K562 (cell line): ENCODE measurements around the gene SKIL. TPM values are rescaled to one million over a fixed set of nuclear protein-coding genes. Genes with fewer than 3 reads are reported as not detected.
A peak's percentile ranks its signal among the peaks of the same experiment; 100 is the strongest.

ENCODE experiments used
- DPF2 ChIP-seq: fragments of 450-650 bp; IDR thresholded peaks from 2 replicates; pipeline ENCODE4 v1.6.1; 2016
- EP300 ChIP-seq: IDR thresholded peaks from 2 replicates; pipeline ENCODE4 v1.6.1; 2012; ENCODE audit warnings: low read length, improper control_type of control experiment
- GABPB2 ChIP-seq: fragments of 250-450 bp; sonication (Bioruptor Pico); conservative IDR thresholded peaks from 2 replicates; pipeline ENCODE4 v1.5.1; 2021; ENCODE audit warnings: mild to moderate bottlenecking
- HNRNPL ChIP-seq: fragments of 200-400 bp; formaldehyde crosslinking; IDR thresholded peaks from 2 replicates; pipeline ENCODE4 v1.6.1; 2017; ENCODE audit warnings: low read depth, mild to moderate bottlenecking, low read length
- NCOA6 ChIP-seq: fragments of 450-650 bp; IDR thresholded peaks from 2 replicates; pipeline ENCODE4 v1.6.1; 2017; ENCODE audit warnings: mild to moderate bottlenecking
- NONO ChIP-seq, 2 experiments: fragments of 200-400 bp in 1 of 2; fragments of 450-650 bp in 1 of 2; formaldehyde crosslinking in 1 of 2; IDR thresholded peaks; 2 replicates each; pipeline ENCODE4 v1.6.1; 2017; ENCODE audit warnings: low read depth in 2 of 2, mild to moderate bottlenecking in 2 of 2, moderate library complexity in 2 of 2, low read length in 1 of 2
- NR3C1 ChIP-seq: sonication (generic); formaldehyde crosslinking; IDR thresholded peaks from 2 replicates; pipeline ENCODE4 v1.8.1; 2022; ENCODE audit warnings: missing genetic modification reagents
- POLR2A ChIP-seq: fragments of 450-650 bp; conservative IDR thresholded peaks from 2 replicates; pipeline ENCODE4 v1.6.1; 2016
- PPARD ChIP-seq: fragments of 250-450 bp; sonication (Bioruptor Pico); IDR thresholded peaks from 2 replicates; pipeline ENCODE4 v1.8.0; 2022; ENCODE audit warnings: inconsistent platforms, mild to moderate bottlenecking, moderate library complexity
- SAFB ChIP-seq: fragments of 200-400 bp; formaldehyde crosslinking; IDR thresholded peaks from 2 replicates; pipeline ENCODE4 v1.6.1; 2017; ENCODE audit warnings: low read depth, low read length, borderline replicate concordance
- SRSF7 ChIP-seq: fragments of 200-400 bp; formaldehyde crosslinking; optimal IDR thresholded peaks from 2 replicates; pipeline ENCODE3; 2017; ENCODE audit warnings: mild to moderate bottlenecking, low read depth, low read length
- TAF7 ChIP-seq: fragments of 450-650 bp; IDR thresholded peaks from 2 replicates; pipeline ENCODE4 v1.6.1; 2016; ENCODE audit warnings: missing genetic modification characterization, missing compliant biosample characterization
- XRCC5 ChIP-seq: fragments of 200-400 bp; formaldehyde crosslinking; IDR thresholded peaks from 2 replicates; pipeline ENCODE4 v1.6.1; 2017; ENCODE audit warnings: low read depth, mild to moderate bottlenecking, low read length
- polyA plus RNA-seq, 8 experiments: library from polyadenylated mRNA; depleted of rRNA in 4 of 8; stranded (reverse) in 5 of 8; unstranded in 3 of 8; fragments of >200 nt; fragmentation: Nextera tagmentation in 2 of 8; fragmentation: Illumina TruSeq in 1 of 8; extraction: Ambion mirVana in 2 of 8; extraction: Trizol in 1 of 8; gene quantifications; 2 replicates each; pipeline versions ENCODE4 v1.2.1 to v1.2.3, GENCODE V29; 2011 to 2014; ENCODE audit warnings: inconsistent platforms in 1 of 8, missing spikeins in 1 of 8
- total RNA-seq, 7 experiments: library from RNA; depleted of rRNA in 6 of 7; stranded (reverse); fragments of >200 nt in 6 of 7; fragmentation: Illumina TruSeq in 2 of 7; extraction: Trizol in 2 of 7; gene quantifications; 2 replicates each; pipeline versions ENCODE4 v1.2.1 to v1.2.3, GENCODE V29; 2011 to 2021; ENCODE audit warnings: low replicate concordance in 1 of 7
- TF ChIP-seq, protein P1 (sequence below), 2 experiments: fragments of 150-350 bp in 1 of 2; IDR thresholded peaks; 2 replicates each; pipeline ENCODE4 v1.6.1; 2012 to 2016; ENCODE audit warnings: low read depth in 2 of 2, low read length in 2 of 2, mild to moderate bottlenecking in 1 of 2, moderate library complexity in 1 of 2
- TF ChIP-seq, protein P2 (sequence below): sonication (generic); formaldehyde crosslinking; IDR thresholded peaks from 2 replicates; pipeline ENCODE4 v1.8.0; 2022; ENCODE audit warnings: mild to moderate bottlenecking, missing genetic modification reagents
- TF ChIP-seq, protein P3 (sequence below): fragments of 450-650 bp; IDR thresholded peaks from 2 replicates; pipeline ENCODE4 v1.7.0; 2016; ENCODE audit warnings: borderline replicate concordance
- TF ChIP-seq, protein P4 (sequence below): fragments of 450-650 bp; formaldehyde crosslinking; conservative IDR thresholded peaks from 2 replicates; pipeline ENCODE4 v1.4.0; 2022; ENCODE audit warnings: mild to moderate bottlenecking, missing genetic modification characterization

The SKIL gene
- total and polyA plus RNA-seq, 9 of the 15 experiments (the other 6 are each of a cell fraction or from before 2014, with no cell fraction given), result 4.3 to 19.1 (median 9.7) TPM

DNA sequence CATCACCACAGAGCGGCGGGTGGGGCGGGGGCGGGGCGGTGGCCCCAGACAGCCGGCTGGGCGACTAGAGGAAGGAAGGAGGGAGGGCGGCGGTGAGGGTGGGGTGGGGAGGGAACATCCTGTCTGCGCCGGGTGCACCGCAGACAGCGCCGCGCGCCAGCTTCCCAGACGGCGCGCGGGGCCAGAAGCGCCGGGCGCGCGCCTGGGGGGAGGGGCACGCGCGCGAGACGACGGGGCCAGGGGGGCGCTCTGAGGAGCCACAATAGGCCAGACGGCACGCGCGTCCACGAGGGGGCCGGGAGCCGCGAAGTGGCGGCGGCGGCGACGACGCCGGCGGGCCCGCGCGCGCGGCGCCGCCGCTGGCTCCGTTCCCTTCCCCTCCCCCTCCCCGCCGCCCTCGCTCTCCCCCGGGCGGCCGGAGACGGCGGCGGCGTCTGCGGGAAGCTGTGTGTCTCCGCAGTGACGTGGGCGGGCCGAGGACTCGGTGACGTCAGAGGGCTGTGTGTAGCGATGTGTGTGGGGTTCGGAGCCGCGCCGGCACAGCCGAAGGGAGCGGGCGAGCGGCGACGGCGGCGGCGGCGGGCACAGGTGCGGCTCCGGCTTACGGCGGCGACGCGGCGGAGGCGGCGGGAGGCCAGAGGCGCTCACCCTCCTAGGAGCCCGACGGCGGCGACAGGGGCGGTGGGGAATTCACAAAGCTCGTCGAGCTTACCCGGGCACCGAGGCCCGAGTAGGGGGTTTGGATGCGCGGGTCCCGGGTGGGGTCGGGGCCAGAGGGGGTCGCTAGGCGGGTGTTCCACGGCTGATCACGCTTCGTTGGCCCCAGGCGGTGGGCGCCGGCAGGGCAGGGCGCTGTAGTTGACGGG lies at the start of gene SKIL (continued):
- TF ChIP-seq XRCC5, result no peak
- no peak for TF ChIP-seq GABPB2
- no peak for TF ChIP-seq SRSF7
- no peak for TF ChIP-seq TAF7
- TF ChIP-seq, protein P1, sequence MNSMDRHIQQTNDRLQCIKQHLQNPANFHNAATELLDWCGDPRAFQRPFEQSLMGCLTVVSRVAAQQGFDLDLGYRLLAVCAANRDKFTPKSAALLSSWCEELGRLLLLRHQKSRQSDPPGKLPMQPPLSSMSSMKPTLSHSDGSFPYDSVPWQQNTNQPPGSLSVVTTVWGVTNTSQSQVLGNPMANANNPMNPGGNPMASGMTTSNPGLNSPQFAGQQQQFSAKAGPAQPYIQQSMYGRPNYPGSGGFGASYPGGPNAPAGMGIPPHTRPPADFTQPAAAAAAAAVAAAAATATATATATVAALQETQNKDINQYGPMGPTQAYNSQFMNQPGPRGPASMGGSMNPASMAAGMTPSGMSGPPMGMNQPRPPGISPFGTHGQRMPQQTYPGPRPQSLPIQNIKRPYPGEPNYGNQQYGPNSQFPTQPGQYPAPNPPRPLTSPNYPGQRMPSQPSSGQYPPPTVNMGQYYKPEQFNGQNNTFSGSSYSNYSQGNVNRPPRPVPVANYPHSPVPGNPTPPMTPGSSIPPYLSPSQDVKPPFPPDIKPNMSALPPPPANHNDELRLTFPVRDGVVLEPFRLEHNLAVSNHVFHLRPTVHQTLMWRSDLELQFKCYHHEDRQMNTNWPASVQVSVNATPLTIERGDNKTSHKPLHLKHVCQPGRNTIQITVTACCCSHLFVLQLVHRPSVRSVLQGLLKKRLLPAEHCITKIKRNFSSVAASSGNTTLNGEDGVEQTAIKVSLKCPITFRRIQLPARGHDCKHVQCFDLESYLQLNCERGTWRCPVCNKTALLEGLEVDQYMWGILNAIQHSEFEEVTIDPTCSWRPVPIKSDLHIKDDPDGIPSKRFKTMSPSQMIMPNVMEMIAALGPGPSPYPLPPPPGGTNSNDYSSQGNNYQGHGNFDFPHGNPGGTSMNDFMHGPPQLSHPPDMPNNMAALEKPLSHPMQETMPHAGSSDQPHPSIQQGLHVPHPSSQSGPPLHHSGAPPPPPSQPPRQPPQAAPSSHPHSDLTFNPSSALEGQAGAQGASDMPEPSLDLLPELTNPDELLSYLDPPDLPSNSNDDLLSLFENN (IDR thresholded peaks at IDR 0.05; ENCODE audit: low read depth in 2 of 2, low read length in 2 of 2), result no peak; a peak in 1 of 4 replicates
- TF ChIP-seq EP300, result peak; percentile 64; the same call in 1 of the 2 replicates
- no peak for TF ChIP-seq NR3C1 (CRISPR knock-in tag)
- TF ChIP-seq, protein P2, sequence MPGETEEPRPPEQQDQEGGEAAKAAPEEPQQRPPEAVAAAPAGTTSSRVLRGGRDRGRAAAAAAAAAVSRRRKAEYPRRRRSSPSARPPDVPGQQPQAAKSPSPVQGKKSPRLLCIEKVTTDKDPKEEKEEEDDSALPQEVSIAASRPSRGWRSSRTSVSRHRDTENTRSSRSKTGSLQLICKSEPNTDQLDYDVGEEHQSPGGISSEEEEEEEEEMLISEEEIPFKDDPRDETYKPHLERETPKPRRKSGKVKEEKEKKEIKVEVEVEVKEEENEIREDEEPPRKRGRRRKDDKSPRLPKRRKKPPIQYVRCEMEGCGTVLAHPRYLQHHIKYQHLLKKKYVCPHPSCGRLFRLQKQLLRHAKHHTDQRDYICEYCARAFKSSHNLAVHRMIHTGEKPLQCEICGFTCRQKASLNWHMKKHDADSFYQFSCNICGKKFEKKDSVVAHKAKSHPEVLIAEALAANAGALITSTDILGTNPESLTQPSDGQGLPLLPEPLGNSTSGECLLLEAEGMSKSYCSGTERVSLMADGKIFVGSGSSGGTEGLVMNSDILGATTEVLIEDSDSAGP (CRISPR knock-in tag), result no peak
- TF ChIP-seq HNRNPL, result no peak
- TF ChIP-seq POLR2A, result no peak; the same call in 1 of the 2 replicates
- TF ChIP-seq, protein P3, sequence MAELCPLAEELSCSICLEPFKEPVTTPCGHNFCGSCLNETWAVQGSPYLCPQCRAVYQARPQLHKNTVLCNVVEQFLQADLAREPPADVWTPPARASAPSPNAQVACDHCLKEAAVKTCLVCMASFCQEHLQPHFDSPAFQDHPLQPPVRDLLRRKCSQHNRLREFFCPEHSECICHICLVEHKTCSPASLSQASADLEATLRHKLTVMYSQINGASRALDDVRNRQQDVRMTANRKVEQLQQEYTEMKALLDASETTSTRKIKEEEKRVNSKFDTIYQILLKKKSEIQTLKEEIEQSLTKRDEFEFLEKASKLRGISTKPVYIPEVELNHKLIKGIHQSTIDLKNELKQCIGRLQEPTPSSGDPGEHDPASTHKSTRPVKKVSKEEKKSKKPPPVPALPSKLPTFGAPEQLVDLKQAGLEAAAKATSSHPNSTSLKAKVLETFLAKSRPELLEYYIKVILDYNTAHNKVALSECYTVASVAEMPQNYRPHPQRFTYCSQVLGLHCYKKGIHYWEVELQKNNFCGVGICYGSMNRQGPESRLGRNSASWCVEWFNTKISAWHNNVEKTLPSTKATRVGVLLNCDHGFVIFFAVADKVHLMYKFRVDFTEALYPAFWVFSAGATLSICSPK, result no peak
- TF ChIP-seq SAFB, result 0 out of 2 replicates have a peak, but pooled peaks have one; percentile 29
- no peak for TF ChIP-seq NCOA6
- no peak for TF ChIP-seq DPF2
- TF ChIP-seq NONO (IDR thresholded peaks at IDR 0.05; ENCODE audit: low read depth in 2 of 2, low read length in 1 of 2), result peak in 1 of 2 experiments; percentile 80; a peak in 2 of 4 replicates
- TF ChIP-seq PPARD (CRISPR knock-in tag), result no peak
- TF ChIP-seq, protein P4, sequence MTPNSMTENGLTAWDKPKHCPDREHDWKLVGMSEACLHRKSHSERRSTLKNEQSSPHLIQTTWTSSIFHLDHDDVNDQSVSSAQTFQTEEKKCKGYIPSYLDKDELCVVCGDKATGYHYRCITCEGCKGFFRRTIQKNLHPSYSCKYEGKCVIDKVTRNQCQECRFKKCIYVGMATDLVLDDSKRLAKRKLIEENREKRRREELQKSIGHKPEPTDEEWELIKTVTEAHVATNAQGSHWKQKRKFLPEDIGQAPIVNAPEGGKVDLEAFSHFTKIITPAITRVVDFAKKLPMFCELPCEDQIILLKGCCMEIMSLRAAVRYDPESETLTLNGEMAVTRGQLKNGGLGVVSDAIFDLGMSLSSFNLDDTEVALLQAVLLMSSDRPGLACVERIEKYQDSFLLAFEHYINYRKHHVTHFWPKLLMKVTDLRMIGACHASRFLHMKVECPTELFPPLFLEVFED (CRISPR knock-in tag), result no peak
